GM23338 (cell line): Measurements from ENCODE around the gene WIPF3. TPM values are rescaled to one million over a fixed set of nuclear protein-coding genes. Genes with fewer than 3 reads are reported as not detected.

Source experiments
- ATAC-seq: fragments of 200-7000 bp; cut with Tn5 transposase; 3 replicates; pipeline ENCODE4 v1.9.1; 2020
- DNase-seq: peaks from one replicate; pipeline ENCODE4 v3.0.0-alpha.2; 2015; ENCODE audit warnings: low spot score
- H2AFZ ChIP-seq: fragments of 200-600 bp; sonication (generic); 2 replicates; pipeline ENCODE4 v1.8.0; 2016; ENCODE audit warnings: antibody characterized with exemption, mild to moderate bottlenecking, moderate library complexity
- H3F3A ChIP-seq: fragments of 200-600 bp; sonication (generic); replicated peaks from 2 replicates; pipeline ENCODE4 v1.8.0; 2017; ENCODE audit warnings: antibody characterized with exemption, mixed run types, low read depth
- H3K27ac ChIP-seq: fragments of 200-600 bp; sonication (generic); 2 replicates; pipeline ENCODE4 v1.6.1; 2016; ENCODE audit warnings: low read depth
- H3K27me3 ChIP-seq: fragments of 200-600 bp; sonication (generic); 2 replicates; pipeline ENCODE4 v1.8.0; 2016; ENCODE audit warnings: mild to moderate bottlenecking, mixed run types, moderate library complexity; ENCODE audit not compliant: insufficient read depth
- H3K36me3 ChIP-seq: fragments of 200-600 bp; sonication (generic); 2 replicates; pipeline ENCODE4 v1.8.0; 2016; ENCODE audit warnings: mild to moderate bottlenecking; ENCODE audit not compliant: insufficient read depth
- H3K4me1 ChIP-seq: fragments of 200-600 bp; sonication (generic); 2 replicates; pipeline ENCODE4 v1.8.0; 2016; ENCODE audit warnings: mild to moderate bottlenecking, moderate library complexity; ENCODE audit not compliant: insufficient read depth
- H3K4me2 ChIP-seq: fragments of 200-600 bp; sonication (generic); 2 replicates; pipeline ENCODE4 v1.7.1; 2017; ENCODE audit warnings: mixed run types
- H3K4me3 ChIP-seq: fragments of 200-600 bp; sonication (generic); 2 replicates; pipeline ENCODE4 v1.6.1; 2016; ENCODE audit warnings: mixed run types
- H3K79me2 ChIP-seq: fragments of 200-600 bp; sonication (generic); replicated peaks from 2 replicates; pipeline ENCODE4 v1.8.0; 2017; ENCODE audit warnings: mild to moderate bottlenecking; ENCODE audit not compliant: insufficient read depth
- H3K9me2 ChIP-seq: fragments of 200-600 bp; sonication (generic); 2 replicates; pipeline ENCODE4 v1.8.0; 2017; ENCODE audit not compliant: insufficient read depth
- H4K20me1 ChIP-seq: fragments of 200-600 bp; sonication (generic); replicated peaks from 2 replicates; pipeline ENCODE4 v1.8.0; 2017; ENCODE audit warnings: mild to moderate bottlenecking; ENCODE audit not compliant: insufficient read depth
- H3K27ac Mint-ChIP-seq: 2 replicates; pipeline ENCODE4 v1.8.0; 2020; ENCODE audit warnings: inconsistent platforms, mild to moderate bottlenecking, moderate library complexity, mixed read lengths
- H3K27me3 Mint-ChIP-seq: 3 replicates; pipeline ENCODE4 v1.8.0; 2022; ENCODE audit warnings: low read depth, mild to moderate bottlenecking, moderate library complexity, mixed read lengths, inconsistent platforms; ENCODE audit not compliant: insufficient read depth, poor library complexity
- H3K36me3 Mint-ChIP-seq: 3 replicates; pipeline ENCODE4 v1.8.0; 2021; ENCODE audit warnings: low read depth, mild to moderate bottlenecking, inconsistent platforms, moderate library complexity, mixed read lengths
- H3K4me1 Mint-ChIP-seq: 3 replicates; pipeline ENCODE4 v1.8.0; 2020; ENCODE audit warnings: mild to moderate bottlenecking, inconsistent platforms, mixed read lengths
- H3K4me3 Mint-ChIP-seq: 3 replicates; pipeline ENCODE4 v1.8.0; 2021; ENCODE audit warnings: moderate library complexity, mild to moderate bottlenecking, inconsistent platforms, mixed read lengths
- H3K9me3 Mint-ChIP-seq: 3 replicates; pipeline ENCODE4 v1.8.0; 2020; ENCODE audit warnings: moderate library complexity, mild to moderate bottlenecking, inconsistent platforms, mixed read lengths
- CTCF ChIP-seq, 2 experiments: fragments of 200-600 bp in 1 of 2; sonication (generic) in 1 of 2; conservative IDR thresholded peaks; 2 replicates each; pipeline versions ENCODE4 v1.5.1 to v1.6.1; 2016 to 2017; ENCODE audit warnings: antibody characterized with exemption in 2 of 2, low read depth in 2 of 2, mild to moderate bottlenecking in 2 of 2, moderate library complexity in 1 of 2
- ETS1 ChIP-seq: IDR thresholded peaks from 2 replicates; pipeline ENCODE4 v1.6.1; 2016; ENCODE audit warnings: antibody characterized with exemption
- EZH2 ChIP-seq: fragments of 200-600 bp; sonication (generic); IDR thresholded peaks from one replicate; pipeline ENCODE4 v1.8.0; 2017; ENCODE audit warnings: antibody characterized with exemption, mild to moderate bottlenecking, low read depth; ENCODE audit not compliant: unreplicated experiment
- EZH2phosphoT487 ChIP-seq: fragments of 200-600 bp; sonication (generic); IDR thresholded peaks from one replicate; pipeline ENCODE4 v1.8.1; 2018; ENCODE audit warnings: antibody characterized with exemption; ENCODE audit not compliant: unreplicated experiment
- JUNB ChIP-seq: IDR thresholded peaks from one replicate; pipeline ENCODE4 v1.6.1; 2016; ENCODE audit warnings: antibody characterized with exemption; ENCODE audit not compliant: unreplicated experiment
- NANOG ChIP-seq: IDR thresholded peaks from 2 replicates; pipeline ENCODE4 v1.6.1; 2016; ENCODE audit warnings: antibody characterized with exemption, borderline replicate concordance
- POLR2AphosphoS5 ChIP-seq: IDR thresholded peaks from 2 replicates; pipeline ENCODE4 v1.6.1; 2016; ENCODE audit warnings: antibody characterized with exemption, low read depth
- REST ChIP-seq: IDR thresholded peaks from one replicate; pipeline ENCODE4 v1.6.1; 2018; ENCODE audit warnings: antibody characterized with exemption; ENCODE audit not compliant: unreplicated experiment
- STAT1 ChIP-seq: IDR thresholded peaks from one replicate; pipeline ENCODE4 v1.6.1; 2016; ENCODE audit warnings: antibody characterized with exemption; ENCODE audit not compliant: unreplicated experiment
- ZNF462 ChIP-seq: fragments of 250-450 bp; sonication (Bioruptor Pico); IDR thresholded peaks from 2 replicates; pipeline ENCODE4 v1.5.0; 2020; ENCODE audit warnings: mild to moderate bottlenecking, moderate library complexity
- polyA plus RNA-seq: library from polyadenylated mRNA; unstranded; fragments of >200 nt; fragmentation: Nextera tagmentation; extraction: Ambion mirVana; gene quantifications from 2 replicates; pipeline ENCODE4 v1.2.1, GENCODE V29; 2016
- total RNA-seq: library from RNA; depleted of rRNA; stranded (reverse); fragments of >200 nt; shearing (Covaris generic); gene quantifications from 2 replicates; pipeline ENCODE4 v1.2.3, GENCODE V29; 2014

Gene WIPF3
- total and polyA plus RNA-seq, 2 experiments from 2014 or later: 5.7 to 11.4 TPM

- TF ChIP-seq ETS1: no peak
- no peak for TF ChIP-seq REST
- TF ChIP-seq NANOG: no peak
- no peak for TF ChIP-seq EZH2
- no peak for TF ChIP-seq STAT1
- TF ChIP-seq POLR2AphosphoS5: no peak
- no peak for TF ChIP-seq JUNB
- TF ChIP-seq CTCF (conservative IDR thresholded peaks at IDR 0.05; ENCODE audit: low read depth in 2 of 2): no peak
- TF ChIP-seq EZH2phosphoT487: no peak
Measured at GRCh38 chr7:29795696-29796580, 10.4 kb upstream of the WIPF3 start (continued).

GRCh38 chr7:29797112-29797944 lies 9.0 kb upstream of the WIPF3 start:
- Histone ChIP-seq H3K9me2 (peaks cover 4% of the 10 kb centered on the region; the same call in 1 of the 2 replicates), H2AFZ (no peak overlapping the region), H3K36me3 (no peaks in the 10 kb centered on the region), H3K4me1 (peaks cover 19% of the 10 kb centered on the region), H3K79me2 (no peaks in the 10 kb centered on the region), H3F3A (no peaks in the 10 kb centered on the region), H3K27me3 (no peaks in the 10 kb centered on the region; the same call in 1 of the 2 replicates), H4K20me1 (no peaks in the 10 kb centered on the region), H3K4me3 (no peak overlapping the region), H3K27ac (no peak overlapping the region), H3K4me2 (no peak overlapping the region)
- Mint-ChIP-seq H3K9me3 (no peaks in the 10 kb centered on the region), H3K4me1 (peaks cover 26% of the 10 kb centered on the region), H3K4me3 (no peak overlapping the region), H3K27ac (no peak overlapping the region), H3K36me3 (no peaks in the 10 kb centered on the region), H3K27me3 (peaks cover 11% of the 10 kb centered on the region)
- no peak for DNase-seq
- ATAC-seq: no peak
- TF ChIP-seq ZNF462: no peak
- no peak for TF ChIP-seq NANOG
